ENCODE results near the gene ICA1L.
"Not testable (repeated sequence)": the region's sequence is repeated elsewhere in the genome, so short reads cannot be mapped to it uniquely, and the experiment has no call there.

Gene ICA1L

DNA sequence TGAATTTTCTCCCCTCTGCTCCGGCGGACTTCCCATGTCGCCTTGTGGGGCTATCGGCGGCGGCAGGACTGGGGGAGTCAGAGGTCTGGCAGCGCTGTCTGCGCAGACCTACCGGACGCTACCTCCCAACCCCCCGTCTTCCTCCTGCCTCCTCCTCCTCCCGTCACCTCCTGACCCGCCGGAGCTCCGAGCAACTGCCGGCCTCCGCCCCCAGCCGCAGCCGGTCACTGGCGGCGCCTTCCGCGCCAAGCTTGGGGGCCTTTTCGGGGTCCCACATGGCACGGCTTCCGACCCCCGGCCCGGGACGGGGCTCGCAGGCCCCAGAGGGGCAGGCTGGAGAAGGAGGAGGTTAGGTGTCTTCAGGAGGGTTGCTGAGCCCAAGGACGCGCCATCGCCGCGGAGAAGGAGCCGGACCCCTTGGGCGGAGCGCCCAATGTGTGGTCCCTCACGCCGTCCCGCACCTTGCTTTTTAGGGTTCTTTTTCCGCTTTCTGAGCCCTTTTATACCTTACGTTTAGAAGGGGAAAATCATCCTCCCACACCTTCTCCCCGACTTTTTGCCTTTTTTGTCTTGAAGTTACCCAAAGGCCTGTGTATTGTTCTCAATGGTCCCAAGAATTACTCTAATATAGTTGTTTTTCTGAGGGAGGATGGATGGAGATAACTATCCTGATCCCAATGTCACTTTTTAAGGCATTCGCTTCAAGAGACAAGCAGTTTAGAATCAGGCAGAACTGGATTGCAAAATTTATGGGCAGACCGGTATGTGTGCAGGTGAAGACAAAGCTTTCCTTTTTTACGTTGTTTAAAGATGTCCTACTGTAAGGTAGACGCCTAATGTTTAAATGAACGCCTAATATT is 41.0 kb upstream of the ICA1L start:
- TF ChIP-seq ZEB2 (tag by site-specific recombination; IDR thresholded peaks at IDR 0.05) (peak; percentile 10; the same call in 1 of the 2 replicates), ZNF335 (tag by site-specific recombination; conservative IDR thresholded peaks at IDR 0.05) (peak; percentile 19), GLIS2 (tag by site-specific recombination; IDR thresholded peaks at IDR 0.05) (0 out of 2 replicates have a peak, but pooled peaks have one; percentile 5)
- TF ChIP-seq, protein P1, sequence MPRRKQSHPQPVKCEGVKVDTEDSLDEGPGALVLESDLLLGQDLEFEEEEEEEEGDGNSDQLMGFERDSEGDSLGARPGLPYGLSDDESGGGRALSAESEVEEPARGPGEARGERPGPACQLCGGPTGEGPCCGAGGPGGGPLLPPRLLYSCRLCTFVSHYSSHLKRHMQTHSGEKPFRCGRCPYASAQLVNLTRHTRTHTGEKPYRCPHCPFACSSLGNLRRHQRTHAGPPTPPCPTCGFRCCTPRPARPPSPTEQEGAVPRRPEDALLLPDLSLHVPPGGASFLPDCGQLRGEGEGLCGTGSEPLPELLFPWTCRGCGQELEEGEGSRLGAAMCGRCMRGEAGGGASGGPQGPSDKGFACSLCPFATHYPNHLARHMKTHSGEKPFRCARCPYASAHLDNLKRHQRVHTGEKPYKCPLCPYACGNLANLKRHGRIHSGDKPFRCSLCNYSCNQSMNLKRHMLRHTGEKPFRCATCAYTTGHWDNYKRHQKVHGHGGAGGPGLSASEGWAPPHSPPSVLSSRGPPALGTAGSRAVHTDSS (tag by site-specific recombination; IDR thresholded peaks at IDR 0.05): 0 out of 2 replicates have a peak, but pooled peaks have one; percentile 68
- peak overlapping the region; percentile 64 for H3K27ac ChIP-seq (ENCODE audit: extremely low read depth, low read depth, low read length)
- H3K9me3 ChIP-seq (ENCODE audit: control insufficient read depth, insufficient read depth, low read depth, low read length); H3K4me1 ChIP-seq (ENCODE audit: control insufficient read depth, insufficient read depth, low read length); POLR2A ChIA-PET; CTCF ChIA-PET; H3K36me3 ChIP-seq (ENCODE audit: control insufficient read depth in 2 of 2, insufficient read depth in 1 of 2, low read length in 2 of 2): not testable (repeated sequence)
- peak overlapping the region; percentile 67 for H3K4me3 ChIP-seq (ENCODE audit: low read depth, low read length)

DNA sequence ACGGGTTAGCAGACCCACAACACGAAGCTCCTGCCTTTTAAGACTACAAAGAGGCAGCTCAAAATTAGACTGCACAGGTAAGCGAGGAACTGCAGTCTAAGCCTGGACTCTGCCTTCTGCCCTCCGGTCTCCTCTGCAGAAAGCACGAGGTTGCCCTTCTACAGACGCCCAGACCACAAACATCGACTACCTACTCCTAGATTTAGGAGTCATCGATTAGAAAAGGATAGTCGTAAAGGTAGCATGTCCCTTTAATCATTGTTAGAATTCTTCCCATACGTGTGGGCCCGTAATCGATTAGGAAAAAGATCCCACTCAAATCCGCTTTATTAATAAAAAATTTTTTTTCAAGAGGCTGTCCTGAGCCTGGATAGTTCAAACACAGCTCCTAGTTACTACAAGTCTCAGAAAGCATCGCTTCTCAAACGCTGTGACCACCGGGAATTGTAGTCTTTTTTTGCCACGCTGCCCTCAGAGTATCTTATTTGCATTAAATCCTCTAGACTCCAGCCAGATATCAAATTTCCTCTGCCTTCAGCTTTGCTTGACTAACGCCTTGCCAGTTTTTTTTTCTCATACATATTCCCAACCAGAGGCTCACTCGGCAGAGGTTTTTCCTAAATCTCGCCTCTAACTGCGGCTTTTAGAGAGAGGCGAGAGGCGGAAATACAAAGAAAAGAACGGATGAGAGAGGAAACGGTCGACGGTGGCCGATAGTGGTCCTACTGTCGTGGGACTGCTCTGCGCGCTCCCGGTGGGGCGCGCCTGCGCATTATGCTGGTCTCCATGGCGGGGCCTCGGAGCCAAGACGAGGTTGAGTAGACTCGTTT is 40.2 kb upstream of the ICA1L start, which contains the start of the genes CARF and WDR12:
CARF (plus strand) TSS at position 764 of the 830 bp plus-strand sequence. CDS start 29,628 bp downstream, outside the sequence.
WDR12 (minus strand) TSS at position 162 of the 830 bp plus-strand sequence. CDS start 197 bp downstream, outside the sequence.
- H3K36me3 ChIP-seq (ENCODE audit: control insufficient read depth in 2 of 2, insufficient read depth in 1 of 2, low read length in 2 of 2): peaks cover 3 to 5% of the 10 kb centered on the region in 2 experiments; a peak in 2 of 3 replicates
- ChIA-PET CTCF (interaction anchor here (0.6 kb wide), 1 partner anchor 188 kb away, joined by 3 read pairs; no protein-coding TSS in a partner anchor), POLR2A (interaction anchor here (0.8 to 1.7 kb wide), 3 partner anchors 36 to 328 kb away, joined by 3 to 9 read pairs (median 7); partner anchors contain the start of gene CYP20A1)
- peak within 1 kb of the TSS; percentile 67 for H3K4me3 ChIP-seq (ENCODE audit: low read depth, low read length)
- peak within 1 kb of the TSS; percentile 64 for H3K27ac ChIP-seq (ENCODE audit: extremely low read depth, low read depth, low read length)
- no peaks in the 10 kb centered on the region for H3K9me3 ChIP-seq (ENCODE audit: control insufficient read depth, insufficient read depth, low read depth, low read length)
- peaks cover 2% of the 10 kb centered on the region; the same call in 1 of the 2 replicates for H3K4me1 ChIP-seq (ENCODE audit: control insufficient read depth, insufficient read depth, low read length)
- TF ChIP-seq ZNF416 (tag by site-specific recombination; IDR thresholded peaks at IDR 0.05) (no peak), WT1 (tag by site-specific recombination; IDR thresholded peaks at IDR 0.05) (no peak), ZNF544 (tag by site-specific recombination; IDR thresholded peaks at IDR 0.05) (no peak), MEIS1 (CRISPR knock-in tag; IDR thresholded peaks at IDR 0.05; ENCODE audit: borderline replicate concordance) (no peak), ZBTB17 (tag by site-specific recombination; IDR thresholded peaks at IDR 0.05) (peak; percentile 99), SP7 (tag by site-specific recombination; IDR thresholded peaks at IDR 0.05) (peak; percentile 30), ZNF600 (tag by site-specific recombination; IDR thresholded peaks at IDR 0.05) (peak; percentile 21; the same call in 1 of the 2 replicates), ZBTB48 (tag by site-specific recombination; IDR thresholded peaks at IDR 0.05) (peak; percentile 46; the same call in 1 of the 2 replicates), ZNF223 (tag by site-specific recombination; IDR thresholded peaks at IDR 0.05) (no peak), PRDM1 (tag by site-specific recombination; IDR thresholded peaks at IDR 0.05) (no peak), ZNF221 (tag by site-specific recombination; IDR thresholded peaks at IDR 0.05; ENCODE audit: borderline replicate concordance) (no peak)
- TF ChIP-seq, protein P2, sequence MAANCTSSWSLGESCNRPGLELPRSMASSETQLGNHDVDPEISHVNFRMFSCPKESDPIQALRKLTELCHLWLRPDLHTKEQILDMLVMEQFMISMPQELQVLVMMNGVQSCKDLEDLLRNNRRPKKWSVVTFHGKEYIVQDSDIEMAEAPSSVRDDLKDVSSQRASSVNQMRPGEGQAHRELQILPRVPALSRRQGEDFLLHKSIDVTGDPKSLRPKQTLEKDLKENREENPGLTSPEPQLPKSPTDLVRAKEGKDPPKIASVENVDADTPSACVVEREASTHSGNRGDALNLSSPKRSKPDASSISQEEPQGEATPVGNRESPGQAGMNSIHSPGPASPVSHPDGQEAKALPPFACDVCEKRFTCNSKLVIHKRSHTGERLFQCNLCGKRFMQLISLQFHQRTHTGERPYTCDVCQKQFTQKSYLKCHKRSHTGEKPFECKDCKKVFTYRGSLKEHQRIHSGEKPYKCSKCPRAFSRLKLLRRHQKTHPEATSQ (tag by site-specific recombination; IDR thresholded peaks at IDR 0.05): no peak
- TF ChIP-seq, protein P3, sequence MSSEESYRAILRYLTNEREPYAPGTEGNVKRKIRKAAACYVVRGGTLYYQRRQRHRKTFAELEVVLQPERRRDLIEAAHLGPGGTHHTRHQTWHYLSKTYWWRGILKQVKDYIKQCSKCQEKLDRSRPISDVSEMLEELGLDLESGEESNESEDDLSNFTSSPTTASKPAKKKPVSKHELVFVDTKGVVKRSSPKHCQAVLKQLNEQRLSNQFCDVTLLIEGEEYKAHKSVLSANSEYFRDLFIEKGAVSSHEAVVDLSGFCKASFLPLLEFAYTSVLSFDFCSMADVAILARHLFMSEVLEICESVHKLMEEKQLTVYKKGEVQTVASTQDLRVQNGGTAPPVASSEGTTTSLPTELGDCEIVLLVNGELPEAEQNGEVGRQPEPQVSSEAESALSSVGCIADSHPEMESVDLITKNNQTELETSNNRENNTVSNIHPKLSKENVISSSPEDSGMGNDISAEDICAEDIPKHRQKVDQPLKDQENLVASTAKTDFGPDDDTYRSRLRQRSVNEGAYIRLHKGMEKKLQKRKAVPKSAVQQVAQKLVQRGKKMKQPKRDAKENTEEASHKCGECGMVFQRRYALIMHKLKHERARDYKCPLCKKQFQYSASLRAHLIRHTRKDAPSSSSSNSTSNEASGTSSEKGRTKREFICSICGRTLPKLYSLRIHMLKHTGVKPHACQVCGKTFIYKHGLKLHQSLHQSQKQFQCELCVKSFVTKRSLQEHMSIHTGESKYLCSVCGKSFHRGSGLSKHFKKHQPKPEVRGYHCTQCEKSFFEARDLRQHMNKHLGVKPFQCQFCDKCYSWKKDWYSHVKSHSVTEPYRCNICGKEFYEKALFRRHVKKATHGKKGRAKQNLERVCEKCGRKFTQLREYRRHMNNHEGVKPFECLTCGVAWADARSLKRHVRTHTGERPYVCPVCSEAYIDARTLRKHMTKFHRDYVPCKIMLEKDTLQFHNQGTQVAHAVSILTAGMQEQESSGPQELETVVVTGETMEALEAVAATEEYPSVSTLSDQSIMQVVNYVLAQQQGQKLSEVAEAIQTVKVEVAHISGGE (tag by site-specific recombination; conservative IDR thresholded peaks at IDR 0.05; ENCODE audit: low read depth): peak; percentile 74
- TF ChIP-seq, protein P4, sequence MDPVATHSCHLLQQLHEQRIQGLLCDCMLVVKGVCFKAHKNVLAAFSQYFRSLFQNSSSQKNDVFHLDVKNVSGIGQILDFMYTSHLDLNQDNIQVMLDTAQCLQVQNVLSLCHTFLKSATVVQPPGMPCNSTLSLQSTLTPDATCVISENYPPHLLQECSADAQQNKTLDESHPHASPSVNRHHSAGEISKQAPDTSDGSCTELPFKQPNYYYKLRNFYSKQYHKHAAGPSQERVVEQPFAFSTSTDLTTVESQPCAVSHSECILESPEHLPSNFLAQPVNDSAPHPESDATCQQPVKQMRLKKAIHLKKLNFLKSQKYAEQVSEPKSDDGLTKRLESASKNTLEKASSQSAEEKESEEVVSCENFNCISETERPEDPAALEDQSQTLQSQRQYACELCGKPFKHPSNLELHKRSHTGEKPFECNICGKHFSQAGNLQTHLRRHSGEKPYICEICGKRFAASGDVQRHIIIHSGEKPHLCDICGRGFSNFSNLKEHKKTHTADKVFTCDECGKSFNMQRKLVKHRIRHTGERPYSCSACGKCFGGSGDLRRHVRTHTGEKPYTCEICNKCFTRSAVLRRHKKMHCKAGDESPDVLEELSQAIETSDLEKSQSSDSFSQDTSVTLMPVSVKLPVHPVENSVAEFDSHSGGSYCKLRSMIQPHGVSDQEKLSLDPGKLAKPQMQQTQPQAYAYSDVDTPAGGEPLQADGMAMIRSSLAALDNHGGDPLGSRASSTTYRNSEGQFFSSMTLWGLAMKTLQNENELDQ (tag by site-specific recombination; IDR thresholded peaks at IDR 0.05; ENCODE audit: low read depth): no peak
- TF ChIP-seq, protein P5, sequence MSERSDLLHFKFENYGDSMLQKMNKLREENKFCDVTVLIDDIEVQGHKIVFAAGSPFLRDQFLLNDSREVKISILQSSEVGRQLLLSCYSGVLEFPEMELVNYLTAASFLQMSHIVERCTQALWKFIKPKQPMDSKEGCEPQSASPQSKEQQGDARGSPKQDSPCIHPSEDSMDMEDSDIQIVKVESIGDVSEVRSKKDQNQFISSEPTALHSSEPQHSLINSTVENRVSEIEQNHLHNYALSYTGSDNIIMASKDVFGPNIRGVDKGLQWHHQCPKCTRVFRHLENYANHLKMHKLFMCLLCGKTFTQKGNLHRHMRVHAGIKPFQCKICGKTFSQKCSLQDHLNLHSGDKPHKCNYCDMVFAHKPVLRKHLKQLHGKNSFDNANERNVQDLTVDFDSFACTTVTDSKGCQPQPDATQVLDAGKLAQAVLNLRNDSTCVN (tag by site-specific recombination; optimal IDR thresholded peaks at IDR 0.05): peak; percentile 78
- TF ChIP-seq, protein P6, sequence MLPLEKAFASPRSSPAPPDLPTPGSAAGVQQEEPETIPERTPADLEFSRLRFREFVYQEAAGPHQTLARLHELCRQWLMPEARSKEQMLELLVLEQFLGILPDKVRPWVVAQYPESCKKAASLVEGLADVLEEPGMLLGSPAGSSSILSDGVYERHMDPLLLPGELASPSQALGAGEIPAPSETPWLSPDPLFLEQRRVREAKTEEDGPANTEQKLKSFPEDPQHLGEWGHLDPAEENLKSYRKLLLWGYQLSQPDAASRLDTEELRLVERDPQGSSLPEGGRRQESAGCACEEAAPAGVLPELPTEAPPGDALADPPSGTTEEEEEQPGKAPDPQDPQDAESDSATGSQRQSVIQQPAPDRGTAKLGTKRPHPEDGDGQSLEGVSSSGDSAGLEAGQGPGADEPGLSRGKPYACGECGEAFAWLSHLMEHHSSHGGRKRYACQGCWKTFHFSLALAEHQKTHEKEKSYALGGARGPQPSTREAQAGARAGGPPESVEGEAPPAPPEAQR (tag by site-specific recombination; IDR thresholded peaks at IDR 0.05): no peak

Measured in HEK293 (cell line).